GM21786 (cell line): Measurements from ENCODE around the gene LRRC58.
"Not testable (repeated sequence)": the region's sequence is repeated elsewhere in the genome, so short reads cannot be mapped to it uniquely, and the experiment has no call there.

ENCODE experiments used
- ATAC-seq: cut with Tn5 transposase; IDR thresholded peaks from one replicate; pipeline ENCODE4 v1.9.1; 2021; ENCODE audit not compliant: unreplicated experiment

Gene LRRC58

GRCh38 chr3:120341658-120342346 lies 7.4 kb downstream of the LRRC58 start:
- ATAC-seq = no peak

- no peak for ATAC-seq
Measured at GRCh38 chr3:120339362-120339761, 9.8 kb downstream of the LRRC58 start.

DNA sequence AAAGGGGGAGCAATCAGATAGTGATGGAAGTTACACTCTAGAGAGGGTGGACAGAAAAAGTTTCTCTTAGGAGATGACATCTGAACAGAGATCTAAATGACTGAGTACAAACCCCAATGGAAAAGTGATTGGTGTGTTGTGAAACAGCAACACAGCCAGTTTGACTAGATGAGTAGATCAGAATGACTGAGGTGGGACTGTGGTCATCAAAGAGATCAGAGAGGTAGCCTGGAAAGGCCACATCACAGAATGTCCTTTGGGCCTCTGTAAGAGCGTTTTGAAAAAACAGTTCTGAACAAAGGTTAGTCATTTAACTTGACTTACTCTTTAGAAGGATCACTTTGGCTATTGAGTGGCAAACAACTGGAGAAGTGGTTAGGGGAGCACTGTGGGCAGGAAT lies 10.6 kb downstream of the LRRC58 start:
- no peak for ATAC-seq

GRCh38 chr3:120332646-120333045 lies 16.5 kb downstream of the LRRC58 start:
- no peak for ATAC-seq

GRCh38 chr3:120331076-120331475 lies 18.1 kb downstream of the LRRC58 start:
- no peak for ATAC-seq

- ATAC-seq = no peak
Measured at GRCh38 chr3:120326784-120327183, 22.4 kb downstream of the LRRC58 start.

GRCh38 chr3:120324190-120324589 lies 25.0 kb downstream of the LRRC58 start:
- ATAC-seq = no peak

GRCh38 chr3:120323761-120324160 lies 25.4 kb downstream of the LRRC58 start:
- not testable (repeated sequence) for ATAC-seq

DNA sequence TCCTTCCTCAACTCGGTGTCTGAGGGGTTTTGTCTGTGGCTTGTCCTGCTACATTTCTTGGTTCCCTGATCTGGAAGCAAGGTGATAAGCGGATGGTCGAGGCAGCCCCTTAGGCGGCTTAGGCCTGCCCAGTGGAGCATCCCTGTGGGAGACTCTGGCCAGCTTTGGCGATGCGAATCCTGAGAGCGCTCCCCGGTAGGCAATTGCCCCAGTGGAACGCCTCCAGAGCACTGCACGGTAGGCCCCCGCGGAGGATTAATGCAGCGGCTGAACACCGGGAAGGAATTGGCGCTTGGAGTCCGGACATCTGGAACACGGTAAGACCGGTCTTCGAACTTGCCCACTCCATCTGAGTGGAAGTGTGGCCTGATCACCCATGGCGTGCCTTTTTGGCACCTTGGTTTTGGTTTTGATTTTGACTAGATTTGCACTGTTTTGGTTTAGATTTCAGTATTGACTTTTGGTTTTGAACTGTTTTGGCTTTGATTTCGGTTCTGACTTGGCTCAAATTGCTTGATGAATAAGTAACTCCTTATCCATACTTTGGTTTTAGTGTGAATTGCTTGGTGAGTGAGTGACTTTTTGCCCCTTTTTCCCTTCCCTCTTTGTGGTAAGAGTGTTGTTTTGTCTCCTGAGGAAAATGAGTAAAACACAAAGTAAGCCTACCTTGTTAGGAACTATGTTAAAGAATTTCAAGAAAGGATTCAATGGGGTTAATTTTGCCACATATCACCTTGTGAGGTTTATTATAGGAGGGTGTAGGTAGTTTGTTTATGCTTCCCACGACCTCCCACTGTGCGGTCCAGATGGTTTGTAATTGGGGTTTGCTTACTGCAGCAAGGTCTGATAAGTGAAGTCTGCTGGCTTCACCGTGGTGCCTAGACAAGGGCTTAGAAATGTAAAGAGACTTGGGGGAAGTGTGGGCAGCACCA lies 37.0 kb downstream of the LRRC58 start:
- ATAC-seq = no peak

DNA sequence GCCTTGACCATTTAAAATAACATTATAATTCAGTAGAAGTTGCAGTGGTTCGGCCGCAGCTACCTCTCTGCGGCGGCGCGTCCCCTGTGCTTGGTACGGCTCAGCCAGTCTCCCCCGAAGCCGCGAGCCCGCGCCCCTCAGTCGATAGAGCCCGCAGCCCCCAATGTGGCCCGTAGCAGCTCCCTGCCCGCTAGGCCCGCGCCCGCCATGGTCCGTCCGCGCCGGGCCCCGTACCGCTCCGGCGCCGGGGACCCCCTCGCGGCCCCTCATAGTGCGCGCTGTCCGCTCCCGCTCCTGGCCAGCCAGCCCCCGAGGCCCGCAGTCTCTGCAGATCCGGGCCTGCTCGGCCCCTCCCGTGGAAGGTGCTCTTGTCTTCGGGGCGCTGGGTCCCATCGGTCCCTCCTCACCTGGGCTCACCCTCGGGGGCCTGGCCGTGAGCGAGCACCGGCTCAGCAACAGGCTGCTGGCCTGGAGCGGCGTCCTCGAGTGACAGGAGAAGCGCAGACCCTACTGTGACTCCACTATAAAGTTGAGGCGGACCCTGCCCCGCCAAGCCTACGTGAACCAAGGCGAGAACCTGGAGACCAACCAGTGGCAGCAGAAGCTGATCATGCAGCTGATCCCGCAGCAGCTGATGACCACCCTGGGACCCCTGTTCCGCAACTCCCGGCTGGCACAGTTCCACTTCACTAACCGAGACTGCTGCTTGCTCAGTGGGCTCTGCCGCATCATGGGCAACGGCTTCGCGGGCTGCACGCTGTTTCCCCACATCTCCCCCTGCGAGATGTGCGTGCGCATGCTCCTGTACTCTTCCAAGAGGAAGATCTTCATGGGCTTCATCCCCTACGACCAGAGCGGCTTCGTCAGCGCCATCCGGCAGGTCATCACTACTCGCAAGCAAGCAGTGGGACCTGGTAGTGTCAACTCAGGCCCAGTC lies 42.4 kb downstream of the LRRC58 start:
- ATAC-seq = no peak

DNA sequence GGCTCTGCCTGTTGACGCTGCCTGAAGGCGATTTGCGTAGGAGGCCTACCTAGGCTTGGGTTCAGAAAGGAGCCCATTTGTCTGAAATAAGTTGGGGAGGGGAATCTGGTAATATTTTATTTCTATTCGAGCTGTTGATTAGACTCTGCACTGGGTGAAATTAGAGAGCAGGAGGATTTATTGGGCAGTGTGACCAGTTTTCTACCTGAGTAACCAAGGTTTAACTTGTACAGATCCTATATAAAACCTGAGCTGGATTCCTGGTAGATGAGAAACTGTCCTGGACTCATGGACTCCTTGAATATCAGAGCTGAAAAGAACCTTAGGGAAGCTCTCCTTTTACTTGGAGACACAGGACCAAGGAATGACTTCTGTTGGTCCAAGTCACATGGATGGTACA lies 44.5 kb downstream of the LRRC58 start:
- no peak for ATAC-seq

DNA sequence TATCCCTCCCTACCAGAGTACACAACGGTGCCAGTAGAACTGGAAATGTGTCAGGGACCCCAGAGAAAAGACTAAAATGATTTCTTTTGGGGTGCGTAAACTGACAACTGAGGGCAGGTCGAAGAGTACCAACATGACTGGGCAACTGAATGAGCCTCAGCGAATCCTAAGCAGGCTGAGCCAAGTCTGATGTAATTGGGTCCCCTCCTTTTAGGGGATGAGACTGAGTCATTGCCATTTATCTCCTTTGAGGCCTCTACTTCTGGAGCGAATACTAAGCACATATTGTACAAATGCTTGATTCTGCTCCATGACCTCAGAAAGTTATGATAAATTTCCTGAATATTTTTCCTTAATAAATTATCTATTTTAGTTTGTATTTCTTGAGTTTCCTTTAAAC lies 46.8 kb downstream of the LRRC58 start:
- no peak for ATAC-seq

- ATAC-seq = no peak
Measured at GRCh38 chr3:120300971-120301370, 48.2 kb downstream of the LRRC58 start.

- no peak for ATAC-seq
Measured at GRCh38 chr3:120299403-120299802, 49.8 kb downstream of the LRRC58 start.

DNA sequence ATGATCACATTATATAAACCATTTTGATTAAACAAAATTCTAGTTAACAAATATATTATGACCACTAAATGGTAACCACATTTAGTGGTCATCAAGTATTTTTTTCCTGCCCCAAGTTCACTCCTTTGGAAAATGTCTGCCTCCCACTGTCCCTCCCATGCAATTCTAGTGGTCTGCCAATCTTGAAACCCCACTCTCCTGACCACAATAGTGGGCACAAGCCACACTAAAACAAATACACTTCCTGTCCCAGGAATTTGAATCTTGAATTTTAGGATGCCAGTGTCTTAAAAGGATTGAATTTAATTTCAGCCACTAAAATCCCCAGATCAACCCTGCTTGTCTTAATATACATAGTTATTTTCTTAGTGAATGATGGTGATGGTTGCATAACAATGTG lies 50.2 kb downstream of the LRRC58 start:
- no peak for ATAC-seq

- ATAC-seq = not testable (repeated sequence)
Measured at GRCh38 chr3:120291552-120291951, 57.6 kb downstream of the LRRC58 start.

DNA sequence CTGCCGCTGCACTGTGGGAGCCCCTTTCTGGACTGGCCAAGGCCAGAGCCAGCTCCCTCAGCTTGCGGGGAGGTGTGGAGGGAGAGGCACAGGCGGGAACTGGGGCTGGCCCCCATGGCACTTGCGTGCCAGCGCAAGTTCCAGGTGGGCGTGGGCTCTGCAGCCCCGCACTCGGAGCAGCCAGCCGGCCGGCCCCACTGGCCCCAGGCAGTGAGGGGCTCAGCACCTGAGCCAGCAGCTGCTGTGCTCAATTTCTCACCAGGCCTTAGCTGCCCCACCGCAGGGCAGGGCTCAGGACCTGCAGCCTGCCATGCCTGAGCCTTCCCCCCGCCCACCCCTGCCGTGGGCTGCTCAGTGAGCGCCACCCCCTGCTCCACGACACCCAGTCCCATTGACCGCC lies 59.5 kb downstream of the LRRC58 start:
- ATAC-seq = no peak

DNA sequence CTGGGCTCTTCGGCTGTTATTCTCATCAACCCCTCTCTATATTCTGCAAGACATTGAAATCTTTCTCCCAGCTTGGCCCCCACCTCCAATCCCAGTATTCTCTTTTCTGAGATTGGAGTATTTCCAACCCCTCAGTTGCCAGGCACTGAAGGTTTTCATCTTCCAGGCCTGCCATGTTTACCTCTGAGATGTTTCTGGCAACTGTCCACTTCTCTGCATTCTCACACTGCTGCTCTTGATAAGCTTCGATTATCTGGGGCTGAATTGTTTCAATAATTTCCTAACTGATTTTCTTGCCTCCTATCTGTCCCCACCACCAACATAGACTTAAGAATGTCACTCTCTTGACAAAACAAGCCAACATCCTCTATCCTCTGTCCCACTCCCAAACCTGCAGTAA lies 62.7 kb downstream of the LRRC58 start:
- ATAC-seq = no peak

DNA sequence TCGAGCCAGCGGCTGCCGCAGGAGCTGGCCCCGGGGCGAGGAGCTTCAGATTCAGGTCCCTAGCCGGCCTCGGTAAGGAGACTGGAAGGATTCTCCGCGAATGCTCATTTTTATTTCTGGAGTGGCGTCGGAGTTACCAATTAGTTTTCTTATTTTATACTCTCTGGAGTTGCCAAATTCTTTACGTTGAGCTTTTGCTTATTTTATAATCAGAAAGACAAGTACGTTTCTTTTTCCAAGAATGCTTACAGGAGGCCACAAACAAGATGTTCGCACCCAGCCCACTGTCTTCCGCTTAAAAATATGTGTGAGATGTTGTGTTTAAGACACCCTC lies 63.7 kb downstream of the LRRC58 start:
- no peak for ATAC-seq

DNA sequence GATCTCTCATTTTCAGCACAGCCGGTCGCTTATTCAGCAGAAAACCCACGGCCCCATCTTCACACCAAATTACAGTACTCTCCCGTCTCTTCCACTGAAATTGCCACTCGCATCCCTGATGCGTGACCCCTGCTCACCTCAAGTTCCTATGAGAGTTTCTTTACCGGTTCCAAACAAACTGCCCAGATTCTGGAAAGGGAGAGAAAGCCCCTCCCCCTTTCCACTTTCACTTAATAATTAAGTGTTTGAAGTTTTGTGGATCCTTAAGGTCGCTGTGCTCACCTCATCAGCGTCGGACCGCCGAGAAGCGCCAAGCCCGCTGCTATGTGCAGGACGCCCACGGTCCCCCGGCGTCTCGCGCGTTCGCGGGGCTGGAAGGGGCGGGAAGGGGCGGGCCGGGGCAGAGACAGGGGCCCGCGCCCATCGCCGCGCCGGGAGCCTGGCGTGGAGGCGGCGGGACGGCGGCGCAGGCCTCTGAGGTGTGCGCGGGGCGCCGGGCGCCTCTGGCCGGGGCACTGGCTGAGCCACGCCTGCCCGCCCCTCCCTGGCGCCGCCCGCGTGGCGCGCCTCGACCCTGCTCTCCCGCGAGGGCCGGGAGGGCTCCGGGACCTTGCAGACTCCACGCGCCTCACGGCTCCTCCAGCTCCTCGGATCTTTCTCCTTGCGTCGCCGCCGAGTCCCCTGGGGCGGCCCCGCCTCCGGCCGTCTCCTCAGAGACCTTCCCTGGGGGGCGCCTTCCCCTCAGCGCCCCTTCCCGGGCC lies 64.2 kb downstream of the LRRC58 start, which contains the start of gene GPR156:
Gene GPR156 (minus strand): TSS at position 476 of the 761 bp plus-strand sequence. CDS start 41,124 bp downstream, outside the sequence.
- no peak for ATAC-seq
